ENCODE results near the gene MUC4.

GRCh38 chr3:195739561-195740111 lies 72.1 kb downstream of the MUC4 start:
- no peak for TF ChIP-seq CTCF (IDR thresholded peaks at IDR 0.05)
- no peak for TF ChIP-seq POLR2A (IDR thresholded peaks at IDR 0.05)
